ENCODE results near the gene FCHO2.

- TF ChIP-seq CTCF (IDR thresholded peaks at IDR 0.05) (no peak), TCF7L2 (IDR thresholded peaks at IDR 0.05; ENCODE audit: low read depth, low read length) (no peak), SIN3A (IDR thresholded peaks at IDR 0.05; ENCODE audit: borderline replicate concordance, insufficient read depth, low read depth, low read length) (peak; percentile 29; the same call in 1 of the 2 replicates)
Measured at GRCh38 chr5:73120222-73121118, 164.6 kb downstream of the FCHO2 start, which contains the start of gene TMEM171.

Measured in Panc1 (cell line).